ENCODE data around the gene PLCD4. TPM values are rescaled to one million over a fixed set of nuclear protein-coding genes. Genes with fewer than 3 reads are reported as not detected.
A peak's percentile ranks its signal among the peaks of the same experiment; 100 is the strongest.

PLCD4 gene
- total RNA-seq, 6 experiments from 2014 or later = 0.31 to 0.95 (median 0.56) TPM

DNA sequence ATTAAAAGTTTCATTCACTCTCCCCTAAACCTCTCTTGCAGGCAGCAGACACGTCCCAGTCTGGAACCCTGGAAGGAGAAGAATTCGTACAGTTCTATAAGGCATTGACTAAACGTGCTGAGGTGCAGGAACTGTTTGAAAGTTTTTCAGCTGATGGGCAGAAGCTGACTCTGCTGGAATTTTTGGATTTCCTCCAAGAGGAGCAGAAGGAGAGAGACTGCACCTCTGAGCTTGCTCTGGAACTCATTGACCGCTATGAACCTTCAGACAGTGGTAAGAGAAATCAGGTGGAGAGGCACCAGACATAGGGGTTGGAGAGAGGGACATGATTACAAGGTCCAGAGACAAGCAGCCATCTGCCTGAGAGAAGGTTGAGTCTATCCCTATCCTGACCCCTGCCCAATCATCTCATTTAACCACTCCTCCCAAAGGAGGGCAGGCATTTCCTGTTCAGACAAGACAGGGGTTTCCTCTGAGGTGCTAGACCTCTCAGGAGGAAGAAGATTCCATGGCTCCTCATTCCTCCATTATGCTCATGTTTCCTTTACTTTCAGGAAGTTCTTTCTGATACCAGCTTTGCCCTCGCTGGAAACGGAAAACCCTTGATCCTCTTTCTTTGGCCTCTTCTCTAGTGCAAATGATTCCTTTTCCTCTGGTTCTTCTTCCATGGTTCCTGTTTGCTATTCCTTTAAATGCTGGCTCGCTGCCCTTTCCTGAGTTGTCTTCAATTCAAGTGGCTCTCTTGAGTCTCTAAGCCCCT lies 15.1 kb downstream of the PLCD4 start:
- TF ChIP-seq, protein P1, sequence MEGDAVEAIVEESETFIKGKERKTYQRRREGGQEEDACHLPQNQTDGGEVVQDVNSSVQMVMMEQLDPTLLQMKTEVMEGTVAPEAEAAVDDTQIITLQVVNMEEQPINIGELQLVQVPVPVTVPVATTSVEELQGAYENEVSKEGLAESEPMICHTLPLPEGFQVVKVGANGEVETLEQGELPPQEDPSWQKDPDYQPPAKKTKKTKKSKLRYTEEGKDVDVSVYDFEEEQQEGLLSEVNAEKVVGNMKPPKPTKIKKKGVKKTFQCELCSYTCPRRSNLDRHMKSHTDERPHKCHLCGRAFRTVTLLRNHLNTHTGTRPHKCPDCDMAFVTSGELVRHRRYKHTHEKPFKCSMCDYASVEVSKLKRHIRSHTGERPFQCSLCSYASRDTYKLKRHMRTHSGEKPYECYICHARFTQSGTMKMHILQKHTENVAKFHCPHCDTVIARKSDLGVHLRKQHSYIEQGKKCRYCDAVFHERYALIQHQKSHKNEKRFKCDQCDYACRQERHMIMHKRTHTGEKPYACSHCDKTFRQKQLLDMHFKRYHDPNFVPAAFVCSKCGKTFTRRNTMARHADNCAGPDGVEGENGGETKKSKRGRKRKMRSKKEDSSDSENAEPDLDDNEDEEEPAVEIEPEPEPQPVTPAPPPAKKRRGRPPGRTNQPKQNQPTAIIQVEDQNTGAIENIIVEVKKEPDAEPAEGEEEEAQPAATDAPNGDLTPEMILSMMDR (IDR thresholded peaks at IDR 0.05) = no peak
- no peak for TF ChIP-seq POLR2A (IDR thresholded peaks at IDR 0.05)
- H3K9me3 ChIP-seq = no peaks in the 10 kb centered on the region
- DNase-seq (no peak), ATAC-seq (peak in 3 of 4 donors; percentile 45 to 60 (median 46))
- no peak overlapping the region for H3K4me3 ChIP-seq
- no peaks in the 10 kb centered on the region for H3K27me3 ChIP-seq
- WGBS (ENCODE audit: insufficient coverage, low coverage, low lambda C conversion rate, missing lambda C conversion rate) = 49% methylated on average over 7 of the region's 7 CpGs
- peaks cover 0 to 5% (median 0%) of the 10 kb centered on the region in 4 donors for H3K4me1 ChIP-seq
- intact Hi-C loops (cut with DNase I) = no loop called here
- no peaks in the 10 kb centered on the region for H3K36me3 ChIP-seq
- no peak overlapping the region for H3K27ac ChIP-seq

DNA sequence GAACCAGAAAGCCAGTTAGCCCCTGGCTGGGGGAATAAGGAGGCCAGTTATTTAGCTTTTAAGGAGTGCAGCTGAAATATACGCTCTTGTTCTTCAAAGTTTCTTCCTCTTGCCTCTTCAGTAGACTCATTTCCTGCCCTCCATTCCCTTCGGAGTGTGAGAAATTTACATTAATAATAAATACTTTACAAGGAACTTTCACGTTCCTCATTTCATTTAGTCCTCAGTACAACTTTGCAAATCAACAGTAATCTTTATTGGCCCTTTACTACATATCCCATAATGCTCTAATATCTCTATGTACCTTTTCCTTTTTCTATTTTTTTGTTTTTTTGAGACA lies 15.6 kb downstream of the PLCD4 start:
- H3K4me1 ChIP-seq = peaks cover 0 to 5% (median 0%) of the 10 kb centered on the region in 4 donors
- no peaks in the 10 kb centered on the region for H3K36me3 ChIP-seq
- no peak overlapping the region for H3K4me3 ChIP-seq
- TF ChIP-seq, protein P1 (IDR thresholded peaks at IDR 0.05) = no peak
- TF ChIP-seq POLR2A (IDR thresholded peaks at IDR 0.05) = no peak
- DNase-seq = no peak
- no peak for ATAC-seq
- no peaks in the 10 kb centered on the region for H3K9me3 ChIP-seq
- H3K27ac ChIP-seq = no peak overlapping the region
- intact Hi-C loops (cut with DNase I) = no loop called here
- WGBS (ENCODE audit: insufficient coverage, low coverage, low lambda C conversion rate, missing lambda C conversion rate) = 38% methylated on average over 3 of the region's 3 CpGs
- H3K27me3 ChIP-seq = no peaks in the 10 kb centered on the region

DNA sequence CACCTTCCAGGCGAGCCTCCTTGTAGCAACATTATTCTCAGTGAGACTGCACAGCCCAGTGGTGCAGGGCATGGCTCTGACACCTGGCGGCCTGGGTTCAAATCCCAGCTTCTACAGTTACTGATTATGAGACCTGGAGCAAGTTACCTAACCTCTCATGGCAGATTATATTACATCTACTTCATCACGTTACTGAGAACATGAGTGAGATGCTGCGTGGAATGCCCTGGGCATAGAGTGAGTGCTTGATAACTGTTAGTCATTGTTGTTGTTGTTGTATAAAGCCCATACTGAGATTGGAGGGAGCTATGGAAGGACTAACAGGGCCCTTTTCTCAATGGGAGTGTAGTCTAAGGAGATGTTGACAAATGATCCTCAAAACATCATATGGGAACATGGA lies 18.7 kb downstream of the PLCD4 start:
- Histone ChIP-seq H3K4me3 (no peak overlapping the region), H3K27me3 (no peaks in the 10 kb centered on the region), H3K36me3 (no peaks in the 10 kb centered on the region), H3K9me3 (no peaks in the 10 kb centered on the region), H3K27ac (no peak overlapping the region), H3K4me1 (peaks cover 0 to 5% (median 0%) of the 10 kb centered on the region in 4 donors)
- DNase-seq (no peak), ATAC-seq (no peak)
- TF ChIP-seq, protein P1 (IDR thresholded peaks at IDR 0.05) = no peak
- intact Hi-C loops (cut with DNase I) = no loop called here
- 93% methylated on average over 3 of the region's 4 CpGs for WGBS (ENCODE audit: insufficient coverage, low coverage, low lambda C conversion rate, missing lambda C conversion rate)

DNA sequence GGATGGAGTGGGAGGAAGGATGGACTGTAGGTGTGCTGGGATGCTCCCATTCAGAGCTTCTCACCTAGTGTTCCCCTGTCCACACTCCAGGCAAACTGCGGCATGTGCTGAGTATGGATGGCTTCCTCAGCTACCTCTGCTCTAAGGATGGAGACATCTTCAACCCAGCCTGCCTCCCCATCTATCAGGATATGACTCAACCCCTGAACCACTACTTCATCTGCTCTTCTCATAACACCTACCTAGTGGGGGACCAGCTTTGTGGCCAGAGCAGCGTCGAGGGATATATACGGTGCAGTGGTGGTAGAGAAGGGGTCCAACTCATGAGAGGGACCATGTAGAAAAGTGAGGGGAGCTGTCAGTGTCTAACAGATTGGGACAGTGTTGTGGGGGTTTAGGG lies 20.2 kb downstream of the PLCD4 start:
- WGBS (ENCODE audit: insufficient coverage, low coverage, low lambda C conversion rate, missing lambda C conversion rate) = 95% methylated on average over 4 of the region's 4 CpGs
- H3K4me3 ChIP-seq = no peak overlapping the region

More for the DNA sequence above, 20.2 kb downstream of the PLCD4 start:
- Histone ChIP-seq H3K27ac (no peak overlapping the region), H3K4me1 (no peaks in the 10 kb centered on the region), H3K9me3 (no peaks in the 10 kb centered on the region), H3K27me3 (no peaks in the 10 kb centered on the region), H3K36me3 (no peaks in the 10 kb centered on the region)
- intact Hi-C loops (cut with DNase I) = no loop called here
- TF ChIP-seq POLR2A (IDR thresholded peaks at IDR 0.05) = no peak
- TF ChIP-seq, protein P1 (IDR thresholded peaks at IDR 0.05) = no peak
- DNase-seq = no peak
- ATAC-seq = no peak

Data from right lobe of liver (tissue), 6 donors.